Measurements from ENCODE around the gene PDE11A. TPM values are rescaled to one million over a fixed set of nuclear protein-coding genes. Genes with fewer than 3 reads are reported as not detected.

PDE11A gene
- total RNA-seq, 4 donors from 2014 or later: 0.82 to 16.2 (median 4.3) TPM

- intact Hi-C loops (cut with DNase I; ENCODE audit: low total_unique reads): no loop called here
- no peaks in the 10 kb centered on the region for H3K36me3 ChIP-seq
- ATAC-seq (no peak), DNase-seq (no peak)
- no peak for TF ChIP-seq POLR2A (IDR thresholded peaks at IDR 0.05)
- TF ChIP-seq, protein P1, sequence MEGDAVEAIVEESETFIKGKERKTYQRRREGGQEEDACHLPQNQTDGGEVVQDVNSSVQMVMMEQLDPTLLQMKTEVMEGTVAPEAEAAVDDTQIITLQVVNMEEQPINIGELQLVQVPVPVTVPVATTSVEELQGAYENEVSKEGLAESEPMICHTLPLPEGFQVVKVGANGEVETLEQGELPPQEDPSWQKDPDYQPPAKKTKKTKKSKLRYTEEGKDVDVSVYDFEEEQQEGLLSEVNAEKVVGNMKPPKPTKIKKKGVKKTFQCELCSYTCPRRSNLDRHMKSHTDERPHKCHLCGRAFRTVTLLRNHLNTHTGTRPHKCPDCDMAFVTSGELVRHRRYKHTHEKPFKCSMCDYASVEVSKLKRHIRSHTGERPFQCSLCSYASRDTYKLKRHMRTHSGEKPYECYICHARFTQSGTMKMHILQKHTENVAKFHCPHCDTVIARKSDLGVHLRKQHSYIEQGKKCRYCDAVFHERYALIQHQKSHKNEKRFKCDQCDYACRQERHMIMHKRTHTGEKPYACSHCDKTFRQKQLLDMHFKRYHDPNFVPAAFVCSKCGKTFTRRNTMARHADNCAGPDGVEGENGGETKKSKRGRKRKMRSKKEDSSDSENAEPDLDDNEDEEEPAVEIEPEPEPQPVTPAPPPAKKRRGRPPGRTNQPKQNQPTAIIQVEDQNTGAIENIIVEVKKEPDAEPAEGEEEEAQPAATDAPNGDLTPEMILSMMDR (IDR thresholded peaks at IDR 0.05 in 4 of 5, conservative IDR thresholded peaks at IDR 0.05 in 1 of 5): no peak
- H3K4me3 ChIP-seq: no peak overlapping the region
- no peak overlapping the region for H3K27ac ChIP-seq
- H3K4me1 ChIP-seq: peaks cover 4 to 5% of the 10 kb centered on the region in 2 donors
- no peaks in the 10 kb centered on the region for H3K9me3 ChIP-seq
- no peaks in the 10 kb centered on the region for H3K27me3 ChIP-seq
- in situ Hi-C loops (cut with MboI; ENCODE audit: low sequenced_read_pairs in 4 of 4): loop anchor here in 2 of 4 donors (25.0 kb wide), 2 partner anchors 274 to 449 kb away; no protein-coding TSS in a partner anchor
Observed at GRCh38 chr2:177611310-177611886, 461.2 kb downstream of the PDE11A start.

DNA sequence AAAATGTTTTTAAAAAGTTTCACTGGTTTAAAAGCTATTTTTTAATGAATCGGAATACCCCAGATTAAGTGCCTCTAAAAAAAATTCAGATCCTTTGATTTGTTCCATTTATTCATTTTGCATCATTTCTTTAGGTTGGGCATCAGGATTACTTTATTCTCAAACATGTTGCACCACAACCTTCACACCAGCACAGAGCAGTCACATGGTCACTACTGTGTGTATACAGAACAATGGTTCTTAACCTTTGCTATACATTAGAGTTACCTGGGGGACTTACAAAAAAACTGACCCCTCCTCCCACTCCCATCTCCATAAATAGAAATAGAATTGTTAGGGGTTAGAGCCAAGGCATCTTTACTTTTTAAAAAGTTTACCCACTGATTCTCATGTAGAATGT is 461.8 kb downstream of the PDE11A start:
- Histone ChIP-seq H3K27me3 (no peaks in the 10 kb centered on the region), H3K27ac (no peak overlapping the region), H3K4me1 (no peaks in the 10 kb centered on the region), H3K36me3 (no peaks in the 10 kb centered on the region), H3K9me3 (no peaks in the 10 kb centered on the region), H3K4me3 (no peak overlapping the region)
- DNase-seq: no peak
- in situ Hi-C loops (cut with MboI; ENCODE audit: low sequenced_read_pairs in 4 of 4): loop anchor here in 2 of 4 donors (25.0 kb wide), 2 partner anchors 274 to 449 kb away; no protein-coding TSS in a partner anchor
- no peak for ATAC-seq
- intact Hi-C loops (cut with DNase I; ENCODE audit: low total_unique reads): no loop called here
- TF ChIP-seq POLR2A (IDR thresholded peaks at IDR 0.05): no peak
- TF ChIP-seq, protein P1 (IDR thresholded peaks at IDR 0.05 in 4 of 5, conservative IDR thresholded peaks at IDR 0.05 in 1 of 5): no peak

DNA sequence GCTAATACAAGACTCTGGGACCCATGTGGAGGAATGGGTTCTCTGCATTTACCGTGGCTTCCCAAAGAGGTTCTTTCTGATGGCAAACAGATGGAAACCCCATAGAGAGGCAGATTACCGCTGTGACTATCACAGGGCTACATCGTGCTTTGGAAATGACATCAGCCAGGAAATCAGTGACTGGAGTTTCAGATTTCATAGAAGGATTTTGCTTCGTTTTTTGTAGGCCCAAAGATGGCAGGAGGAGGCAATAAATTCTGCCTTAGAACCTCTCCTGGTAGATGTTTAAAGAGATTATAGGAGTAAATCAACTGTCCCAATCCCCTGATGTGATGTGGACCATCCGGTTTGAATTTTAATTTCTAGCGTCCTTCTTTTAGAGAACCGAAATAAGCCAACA is 465.9 kb downstream of the PDE11A start:
- no peaks in the 10 kb centered on the region for H3K9me3 ChIP-seq
- intact Hi-C loops (cut with DNase I; ENCODE audit: low total_unique reads) (no loop called here), in situ Hi-C loops (cut with MboI; ENCODE audit: low sequenced_read_pairs in 4 of 4) (loop anchor here in 3 of 4 donors (10.0 to 25.0 kb wide), 3 partner anchors 269 to 444 kb away; no protein-coding TSS in a partner anchor)
- no peaks in the 10 kb centered on the region for H3K36me3 ChIP-seq
- ATAC-seq (no peak), DNase-seq (no peak)
- no peaks in the 10 kb centered on the region for H3K4me1 ChIP-seq
- H3K27ac ChIP-seq: no peak overlapping the region
- TF ChIP-seq, protein P1 (IDR thresholded peaks at IDR 0.05 in 4 of 5, conservative IDR thresholded peaks at IDR 0.05 in 1 of 5): no peak
- TF ChIP-seq POLR2A (IDR thresholded peaks at IDR 0.05): no peak
- H3K4me3 ChIP-seq: no peak overlapping the region
- no peaks in the 10 kb centered on the region for H3K27me3 ChIP-seq

- ATAC-seq (peak in 1 of 2 donors; percentile 44), DNase-seq (no peak)
- H3K36me3 ChIP-seq: no peaks in the 10 kb centered on the region
- no peaks in the 10 kb centered on the region for H3K4me1 ChIP-seq
- in situ Hi-C loops (cut with MboI; ENCODE audit: low sequenced_read_pairs in 4 of 4) (loop anchor here in 3 of 4 donors (10.0 to 25.0 kb wide), 3 partner anchors 267 to 442 kb away; no protein-coding TSS in a partner anchor), intact Hi-C loops (cut with DNase I; ENCODE audit: low total_unique reads) (loop anchor here (5.0 kb wide), 1 partner anchor 267 kb away; no protein-coding TSS in a partner anchor)
- H3K9me3 ChIP-seq: no peaks in the 10 kb centered on the region
- TF ChIP-seq POLR2A (IDR thresholded peaks at IDR 0.05): no peak
- TF ChIP-seq, protein P1 (IDR thresholded peaks at IDR 0.05 in 4 of 5, conservative IDR thresholded peaks at IDR 0.05 in 1 of 5): peak in 3 of 5 experiments; percentile 31 to 60 (median 55)
- no peak overlapping the region for H3K4me3 ChIP-seq
- no peaks in the 10 kb centered on the region for H3K27me3 ChIP-seq
- H3K27ac ChIP-seq: no peak overlapping the region
Observed at GRCh38 chr2:177604271-177605065, 468.1 kb downstream of the PDE11A start.
